Fibroblast of villous mesenchyme (primary cell): ENCODE measurements around the gene KSR2. TPM values are rescaled to one million over a fixed set of nuclear protein-coding genes. Genes with fewer than 3 reads are reported as not detected.

Experiments used
- DNase-seq: peaks from one replicate; pipeline ENCODE4 v3.0.0-alpha.2; 2010; ENCODE audit warnings: low read depth
- H3K4me3 ChIP-seq: 2 replicates; pipeline ENCODE4 v1.5.1; 2011; ENCODE audit warnings: low read depth, mild to moderate bottlenecking, low read length
- total RNA-seq: library from RNA; depleted of rRNA; stranded (reverse); fragments of >200 nt; gene quantifications from 2 replicates; pipeline ENCODE4 v1.2.3, GENCODE V29; 2012
- TF ChIP-seq, protein P1 (sequence below): IDR thresholded peaks from 2 replicates; pipeline ENCODE4 v1.5.1; 2012; ENCODE audit warnings: low read depth, mild to moderate bottlenecking, low read length; ENCODE audit not compliant: insufficient read depth

KSR2 gene
- total RNA-seq, 1 donor = not detected

DNA sequence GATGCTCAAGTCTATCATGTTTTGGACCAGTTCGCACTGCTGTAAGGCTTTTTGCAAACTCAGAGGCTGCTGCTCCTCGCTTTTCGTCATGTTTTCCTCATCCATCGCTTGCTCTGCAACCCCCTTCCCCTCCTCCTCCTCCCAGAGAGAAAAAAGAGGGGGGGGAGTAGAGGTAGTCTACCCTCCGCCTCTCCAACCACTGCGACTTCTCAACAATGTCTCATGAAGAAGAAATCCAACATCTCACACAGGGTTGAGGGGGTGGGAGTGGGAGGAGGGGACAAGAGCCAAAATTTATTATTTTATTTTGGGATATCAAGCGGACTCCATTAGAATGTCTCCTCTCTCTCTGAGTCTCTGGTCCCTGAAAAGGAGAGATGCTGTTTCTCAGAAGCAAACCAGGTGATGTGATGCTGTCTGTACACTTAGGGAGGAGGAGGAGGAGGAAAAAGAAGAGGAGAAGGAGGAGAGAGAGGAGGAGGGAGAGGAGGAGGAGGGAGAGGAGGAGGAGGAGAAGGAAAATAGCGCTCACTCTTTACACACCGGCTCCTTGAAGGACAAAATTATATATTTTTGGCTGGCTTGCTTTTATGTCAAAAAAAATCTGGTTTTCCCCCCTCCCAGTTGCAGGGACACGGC lies 520 bp downstream of the KSR2 start:
- no peak overlapping the region for H3K4me3 ChIP-seq
- TF ChIP-seq, protein P1, sequence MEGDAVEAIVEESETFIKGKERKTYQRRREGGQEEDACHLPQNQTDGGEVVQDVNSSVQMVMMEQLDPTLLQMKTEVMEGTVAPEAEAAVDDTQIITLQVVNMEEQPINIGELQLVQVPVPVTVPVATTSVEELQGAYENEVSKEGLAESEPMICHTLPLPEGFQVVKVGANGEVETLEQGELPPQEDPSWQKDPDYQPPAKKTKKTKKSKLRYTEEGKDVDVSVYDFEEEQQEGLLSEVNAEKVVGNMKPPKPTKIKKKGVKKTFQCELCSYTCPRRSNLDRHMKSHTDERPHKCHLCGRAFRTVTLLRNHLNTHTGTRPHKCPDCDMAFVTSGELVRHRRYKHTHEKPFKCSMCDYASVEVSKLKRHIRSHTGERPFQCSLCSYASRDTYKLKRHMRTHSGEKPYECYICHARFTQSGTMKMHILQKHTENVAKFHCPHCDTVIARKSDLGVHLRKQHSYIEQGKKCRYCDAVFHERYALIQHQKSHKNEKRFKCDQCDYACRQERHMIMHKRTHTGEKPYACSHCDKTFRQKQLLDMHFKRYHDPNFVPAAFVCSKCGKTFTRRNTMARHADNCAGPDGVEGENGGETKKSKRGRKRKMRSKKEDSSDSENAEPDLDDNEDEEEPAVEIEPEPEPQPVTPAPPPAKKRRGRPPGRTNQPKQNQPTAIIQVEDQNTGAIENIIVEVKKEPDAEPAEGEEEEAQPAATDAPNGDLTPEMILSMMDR = no peak
- no peak for DNase-seq

DNA sequence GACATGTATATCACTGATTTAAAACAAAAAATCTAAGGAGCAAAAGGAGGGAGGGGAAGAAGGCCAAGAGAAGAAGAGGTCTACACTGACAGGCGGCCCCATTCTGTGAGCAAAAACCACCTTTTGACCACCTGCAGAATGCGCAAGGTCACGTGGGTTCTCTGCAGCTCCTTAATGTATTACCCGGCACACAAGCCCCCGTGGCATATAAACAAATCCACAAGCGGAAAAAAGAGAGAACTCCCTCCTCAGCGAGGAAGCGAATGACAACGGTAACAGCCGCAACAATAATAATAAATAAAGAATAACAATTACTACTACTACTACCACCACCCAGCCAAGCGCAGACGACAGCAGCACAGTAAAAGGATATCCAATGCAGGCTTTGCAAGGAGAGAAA lies 1.3 kb downstream of the KSR2 start:
- H3K4me3 ChIP-seq = no peak overlapping the region
- TF ChIP-seq, protein P1 = no peak
- no peak for DNase-seq

DNA sequence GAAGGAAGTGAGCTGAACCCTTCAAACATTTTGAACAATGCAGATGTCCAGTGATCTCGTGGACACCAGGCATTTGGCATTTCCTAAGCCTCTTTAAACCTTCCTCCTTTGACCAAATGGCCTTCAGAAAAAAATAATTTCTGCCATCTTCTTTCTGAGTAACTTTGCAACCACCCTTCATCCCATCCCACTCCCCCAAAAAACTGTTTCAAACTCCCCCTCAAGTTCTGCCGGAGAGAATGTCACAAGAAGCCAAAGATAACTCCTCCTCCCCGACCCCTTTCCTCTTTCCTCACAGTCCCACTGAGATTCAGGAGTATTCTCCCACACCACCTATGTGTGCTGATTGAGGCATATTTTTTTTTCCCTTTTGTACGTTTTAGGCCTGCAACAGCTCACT lies 1.7 kb downstream of the KSR2 start:
- DNase-seq = no peak
- TF ChIP-seq, protein P1 = no peak
- no peak overlapping the region for H3K4me3 ChIP-seq

DNA sequence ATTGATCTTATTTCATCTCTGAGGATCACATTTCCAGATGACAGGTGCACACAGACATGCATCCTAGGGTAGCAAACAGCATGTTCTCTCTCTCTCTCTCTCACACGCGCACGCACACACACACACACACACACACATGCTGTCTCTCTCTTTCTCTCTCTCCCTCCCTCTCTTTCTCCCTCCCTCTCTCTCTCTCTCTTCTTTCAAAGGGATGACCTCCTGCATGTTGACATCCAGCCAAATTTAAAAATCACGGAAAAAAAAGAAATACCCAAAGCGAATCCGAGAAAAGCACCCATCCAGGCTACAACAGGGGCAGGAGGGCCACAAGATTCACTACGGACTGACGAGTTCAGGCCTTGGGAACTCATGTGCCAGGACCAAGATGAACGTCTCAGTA lies 2.3 kb downstream of the KSR2 start:
- H3K4me3 ChIP-seq = no peak overlapping the region
- DNase-seq = no peak
- TF ChIP-seq, protein P1 = no peak

DNA sequence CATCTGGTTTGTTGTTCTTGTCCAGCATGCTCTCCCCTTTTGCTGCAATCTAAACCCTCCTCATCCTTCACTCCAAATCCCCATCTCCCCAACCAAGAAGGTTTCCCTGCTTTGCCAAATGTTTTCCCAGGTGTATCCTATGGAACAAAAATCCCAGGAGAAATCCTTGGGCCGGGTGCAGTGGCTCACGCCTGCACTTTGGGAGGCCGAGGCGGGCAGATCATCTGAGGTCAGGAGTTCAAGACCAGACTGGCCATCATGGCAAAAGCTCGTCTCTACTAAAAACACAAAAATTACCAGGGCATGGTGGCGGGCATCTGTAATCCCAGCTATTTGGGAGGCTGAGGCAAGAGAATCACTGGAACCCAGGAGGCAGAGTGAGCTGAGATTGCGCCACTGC lies 5.0 kb downstream of the KSR2 start:
- H3K4me3 ChIP-seq = no peak overlapping the region
- TF ChIP-seq, protein P1 = no peak
- no peak for DNase-seq

DNA sequence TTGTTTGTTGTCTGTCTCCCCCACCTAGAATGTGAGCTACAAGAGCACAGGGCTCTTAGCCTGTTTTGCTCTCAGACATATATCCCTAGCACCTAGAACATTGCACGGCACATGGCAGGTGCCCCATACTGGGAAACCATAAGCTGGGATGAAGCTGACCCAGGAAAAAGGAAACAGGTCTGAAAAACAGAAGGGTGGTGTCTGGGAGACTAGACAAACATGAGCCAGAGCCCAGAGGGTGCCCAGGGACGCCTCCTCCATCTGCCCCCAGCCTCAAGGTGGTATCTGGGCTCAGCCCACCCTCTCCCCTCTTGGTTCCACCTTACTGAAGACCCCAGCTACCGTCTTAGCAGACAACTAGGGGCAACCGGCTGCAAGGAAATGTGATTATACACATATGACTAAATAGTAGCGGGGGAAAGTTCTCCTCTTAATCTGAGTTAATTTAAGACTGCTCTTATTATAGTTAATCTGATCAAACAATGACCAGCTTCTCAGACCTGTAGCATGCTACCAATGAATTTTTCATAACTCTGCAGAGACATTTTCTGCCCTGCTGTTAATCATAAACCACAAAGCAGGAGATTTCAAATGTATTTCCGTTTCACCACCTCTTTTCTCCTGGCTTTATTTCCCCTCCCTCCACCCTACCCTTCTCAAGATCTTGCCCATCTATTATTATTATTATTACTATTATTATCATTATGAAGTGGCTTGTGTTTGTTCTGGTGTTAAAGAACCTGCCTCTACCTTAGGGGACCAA lies 31.9 kb downstream of the KSR2 start:
- TF ChIP-seq, protein P1 = no peak
- no peak overlapping the region for H3K4me3 ChIP-seq
- DNase-seq = no peak
